HepG2 (cell line): ENCODE measurements around the gene MRPL10. TPM values are rescaled to one million over a fixed set of nuclear protein-coding genes. Genes with fewer than 3 reads are reported as not detected.

Experiments used
- AKAP8 ChIP-seq: sonication (generic); formaldehyde crosslinking; IDR thresholded peaks from 2 replicates; pipeline ENCODE4 v1.5.1; 2020; ENCODE audit warnings: mild to moderate bottlenecking, missing genetic modification reagents
- CHD4 ChIP-seq: fragments of 200-600 bp; sonication (generic); IDR thresholded peaks from 2 replicates; pipeline ENCODE4 v1.7.0; 2017; ENCODE audit warnings: mild to moderate bottlenecking, low read length, borderline replicate concordance
- HNRNPH1 ChIP-seq: fragments of 200-400 bp; formaldehyde crosslinking; optimal IDR thresholded peaks from 2 replicates; pipeline ENCODE3; 2017; ENCODE audit warnings: mild to moderate bottlenecking, low read depth, low read length
- MATR3 ChIP-seq: sonication (generic); formaldehyde crosslinking; IDR thresholded peaks from 2 replicates; pipeline ENCODE4 v1.4.0; 2020; ENCODE audit warnings: missing genetic modification reagents
- MAX ChIP-seq: IDR thresholded peaks from 2 replicates; pipeline ENCODE4 v1.6.1; 2012; ENCODE audit warnings: inconsistent platforms
- MBD4 ChIP-seq: IDR thresholded peaks from 2 replicates; pipeline ENCODE4 v1.6.1; 2012; ENCODE audit warnings: low read length, inconsistent platforms, borderline replicate concordance
- MLX ChIP-seq: IDR thresholded peaks from 2 replicates; pipeline ENCODE4 v1.6.1; 2016
- MTERF4 ChIP-seq: sonication (generic); formaldehyde crosslinking; IDR thresholded peaks from 2 replicates; pipeline ENCODE4 v1.8.0; 2023; ENCODE audit warnings: mild to moderate bottlenecking, missing genetic modification reagents
- NFAT5 ChIP-seq: sonication (generic); formaldehyde crosslinking; IDR thresholded peaks from 2 replicates; pipeline ENCODE4 v1.4.0; 2020; ENCODE audit warnings: missing genetic modification reagents
- POLR2A ChIP-seq, 2 experiments: IDR thresholded peaks; 2 replicates each; pipeline ENCODE4 v1.6.1; 2011; ENCODE audit warnings: low read depth in 2 of 2, low read length in 2 of 2, mild to moderate bottlenecking in 1 of 2, moderate library complexity in 1 of 2; ENCODE audit not compliant: insufficient read depth in 1 of 2
- POLR2G ChIP-seq: fragments of 200-400 bp; formaldehyde crosslinking; IDR thresholded peaks from 2 replicates; pipeline ENCODE4 v1.6.1; 2018; ENCODE audit warnings: mild to moderate bottlenecking, low read depth, low read length, moderate library complexity
- RARG ChIP-seq: sonication (generic); formaldehyde crosslinking; IDR thresholded peaks from 2 replicates; pipeline ENCODE4 v1.4.0; 2020; ENCODE audit warnings: low read depth, mild to moderate bottlenecking, missing genetic modification reagents
- SIN3A ChIP-seq: IDR thresholded peaks from 2 replicates; pipeline ENCODE4 v1.6.1; 2011; ENCODE audit warnings: low read depth, mild to moderate bottlenecking, control low read depth, low read length, borderline replicate concordance
- SRSF1 ChIP-seq: fragments of 200-400 bp; formaldehyde crosslinking; optimal IDR thresholded peaks from 2 replicates; pipeline ENCODE3; 2017; ENCODE audit warnings: mild to moderate bottlenecking, low read depth, low read length, moderate library complexity
- TAF1 ChIP-seq: sonication (generic); formaldehyde crosslinking; IDR thresholded peaks from 2 replicates; pipeline ENCODE4 v1.4.0; 2020; ENCODE audit warnings: missing genetic modification reagents
- ZBTB21 ChIP-seq: sonication (generic); formaldehyde crosslinking; IDR thresholded peaks from 2 replicates; pipeline ENCODE4 v1.4.0; 2020; ENCODE audit warnings: missing genetic modification reagents
- ZBTB34 ChIP-seq: sonication (generic); formaldehyde crosslinking; IDR thresholded peaks from 2 replicates; pipeline ENCODE4 v1.8.0; 2022; ENCODE audit warnings: mild to moderate bottlenecking, missing genetic modification reagents
- ZNF232 ChIP-seq: sonication (generic); formaldehyde crosslinking; IDR thresholded peaks from 2 replicates; pipeline ENCODE4 v1.4.0; 2020; ENCODE audit warnings: missing genetic modification reagents, borderline replicate concordance
- ZNF432 ChIP-seq: sonication (generic); formaldehyde crosslinking; IDR thresholded peaks from 2 replicates; pipeline ENCODE4 v1.5.0; 2020; ENCODE audit warnings: missing genetic modification reagents, mild to moderate bottlenecking, borderline replicate concordance
- ZNF460 ChIP-seq: sonication (generic); formaldehyde crosslinking; IDR thresholded peaks from 2 replicates; pipeline ENCODE4 v1.5.1; 2020; ENCODE audit warnings: missing genetic modification reagents, mild to moderate bottlenecking, borderline replicate concordance
- ZNF468 ChIP-seq: sonication (generic); formaldehyde crosslinking; IDR thresholded peaks from 2 replicates; pipeline ENCODE4 v1.8.0; 2022; ENCODE audit warnings: mild to moderate bottlenecking, moderate library complexity, missing genetic modification reagents
- ZNF510 ChIP-seq: sonication (generic); formaldehyde crosslinking; IDR thresholded peaks from 2 replicates; pipeline ENCODE4 v1.4.0; 2020; ENCODE audit warnings: low read depth, mild to moderate bottlenecking, missing genetic modification reagents
- ZNF576 ChIP-seq: sonication (generic); formaldehyde crosslinking; IDR thresholded peaks from 2 replicates; pipeline ENCODE4 v1.4.0; 2020; ENCODE audit warnings: mild to moderate bottlenecking, missing genetic modification reagents
- ZNF720 ChIP-seq: sonication (generic); formaldehyde crosslinking; IDR thresholded peaks from 2 replicates; pipeline ENCODE4 v1.4.0; 2020; ENCODE audit warnings: missing genetic modification reagents
- polyA plus RNA-seq, 8 experiments: library from polyadenylated mRNA; depleted of rRNA in 3 of 8; stranded (reverse) in 7 of 8; unstranded in 1 of 8; fragments of >200 nt; fragmentation: Illumina TruSeq in 4 of 8; extraction: Trizol in 4 of 8; gene quantifications; 2 replicates each; pipeline versions ENCODE4 v1.2.1 to v1.2.3, GENCODE V29; 2011 to 2016; ENCODE audit warnings: low read depth in 4 of 8, missing spikeins in 1 of 8, mixed read lengths in 1 of 8; ENCODE audit not compliant: insufficient read depth in 1 of 8
- total RNA-seq, 5 experiments: library from RNA; depleted of rRNA; stranded (reverse); fragments of >200 nt; fragmentation: Illumina TruSeq; extraction: Trizol; gene quantifications; 2 replicates each; pipeline ENCODE4 v1.2.3, GENCODE V29; 2016; ENCODE audit warnings: low read depth in 1 of 5

The MRPL10 gene
- total and polyA plus RNA-seq, 2 of the 13 experiments (the other 11 are each of a cell fraction or from before 2014, with no cell fraction given) = 56.7 to 149 TPM

- no peak for TF ChIP-seq NFAT5 (CRISPR knock-in tag)
- TF ChIP-seq ZNF232 (CRISPR knock-in tag) = peak; percentile 94
- TF ChIP-seq MAX = no peak
- TF ChIP-seq SRSF1 = no peak
- no peak for TF ChIP-seq MATR3 (CRISPR knock-in tag)
- no peak for TF ChIP-seq POLR2G
- no peak for TF ChIP-seq RARG
- no peak for TF ChIP-seq ZBTB34 (CRISPR knock-in tag)
- no peak for TF ChIP-seq SIN3A
- no peak for TF ChIP-seq MTERF4 (CRISPR knock-in tag)
- TF ChIP-seq ZNF468 (CRISPR knock-in tag) = no peak
- TF ChIP-seq MBD4 = no peak
- TF ChIP-seq ZNF510 (CRISPR knock-in tag) = no peak
- TF ChIP-seq AKAP8 (CRISPR knock-in tag) = no peak
- no peak for TF ChIP-seq ZNF576 (CRISPR knock-in tag)
- no peak for TF ChIP-seq HNRNPH1
- no peak for TF ChIP-seq MLX
- TF ChIP-seq ZNF460 (CRISPR knock-in tag) = no peak
- no peak for TF ChIP-seq ZNF432 (CRISPR knock-in tag)
- 0 out of 2 replicates have a peak, but pooled peaks have one; percentile 46 for TF ChIP-seq ZBTB21
- no peak for TF ChIP-seq POLR2A (IDR thresholded peaks at IDR 0.05; ENCODE audit: insufficient read depth in 1 of 2, low read depth in 2 of 2, low read length in 2 of 2)
- TF ChIP-seq TAF1 (CRISPR knock-in tag) = no peak
- TF ChIP-seq CHD4 = no peak
- no peak for TF ChIP-seq ZNF720 (CRISPR knock-in tag)
These were observed 45.7 kb downstream of the MRPL10 start (continued) for GRCh38 chr17:47785538-47786123.
